ENCODE measurements around the gene POC1A. TPM values are rescaled to one million over a fixed set of nuclear protein-coding genes. Genes with fewer than 3 reads are reported as not detected.

The POC1A gene
- total RNA-seq, 1 experiment from 2014 or later, result 21.4 TPM

- DNase-seq (ENCODE audit: low read depth), result no peak
These were observed 86.7 kb downstream of the POC1A start for GRCh38 chr3:52067526-52067925.

GRCh38 chr3:52067046-52067445 is 87.2 kb downstream of the POC1A start:
- no peak for DNase-seq (ENCODE audit: low read depth)

DNA sequence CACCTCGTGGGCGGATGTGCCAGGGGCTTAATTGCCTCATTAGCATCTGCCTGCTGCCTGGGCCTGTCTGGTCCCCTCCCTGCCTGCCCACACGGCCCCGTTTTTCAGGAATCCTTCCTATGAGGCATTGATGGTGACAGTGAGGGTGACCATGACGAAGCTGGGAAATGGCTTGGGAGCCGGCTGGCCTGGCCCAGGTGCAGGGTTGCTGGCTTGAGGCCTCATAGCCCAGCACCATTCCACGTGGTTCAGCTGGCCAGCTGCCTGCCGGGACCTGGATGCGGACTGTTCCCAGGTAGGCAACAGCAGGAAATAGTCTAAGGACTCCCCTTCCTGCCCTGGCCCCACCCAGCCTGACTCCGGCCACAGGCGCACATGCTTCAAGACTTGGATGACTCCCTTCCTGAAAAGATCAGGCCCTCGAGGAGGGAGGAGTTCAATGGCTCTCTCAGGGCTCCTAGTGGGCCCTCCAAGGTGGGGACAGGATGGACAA is 88.9 kb downstream of the POC1A start:
- DNase-seq (ENCODE audit: low read depth), result no peak

DNA sequence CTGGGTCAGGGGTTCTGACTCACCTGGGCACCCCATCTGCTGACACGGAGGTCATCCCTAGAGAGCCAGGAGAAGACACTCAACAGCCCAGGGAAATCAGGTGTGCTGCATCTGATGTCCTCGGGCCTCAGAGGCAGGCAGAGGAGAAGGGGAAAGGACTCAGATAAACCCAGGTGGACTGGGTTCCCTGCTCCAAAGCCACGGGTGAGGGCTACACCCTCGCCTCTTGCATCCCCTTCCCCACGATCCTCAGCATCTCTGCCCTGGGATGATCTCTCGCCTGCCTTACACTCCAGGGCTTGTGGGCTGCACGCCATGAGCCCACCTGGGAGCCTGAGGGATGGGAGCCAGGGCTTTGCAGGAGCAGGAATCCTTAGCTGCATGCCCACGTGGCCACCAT is 89.7 kb downstream of the POC1A start:
- no peak for DNase-seq (ENCODE audit: low read depth)

GRCh38 chr3:52063026-52063723 is 91.0 kb downstream of the POC1A start:
- peak; percentile 66 for DNase-seq (ENCODE audit: low read depth)

GRCh38 chr3:52062505-52062904 is 91.7 kb downstream of the POC1A start:
- DNase-seq (ENCODE audit: low read depth), result peak; percentile 98

DNA sequence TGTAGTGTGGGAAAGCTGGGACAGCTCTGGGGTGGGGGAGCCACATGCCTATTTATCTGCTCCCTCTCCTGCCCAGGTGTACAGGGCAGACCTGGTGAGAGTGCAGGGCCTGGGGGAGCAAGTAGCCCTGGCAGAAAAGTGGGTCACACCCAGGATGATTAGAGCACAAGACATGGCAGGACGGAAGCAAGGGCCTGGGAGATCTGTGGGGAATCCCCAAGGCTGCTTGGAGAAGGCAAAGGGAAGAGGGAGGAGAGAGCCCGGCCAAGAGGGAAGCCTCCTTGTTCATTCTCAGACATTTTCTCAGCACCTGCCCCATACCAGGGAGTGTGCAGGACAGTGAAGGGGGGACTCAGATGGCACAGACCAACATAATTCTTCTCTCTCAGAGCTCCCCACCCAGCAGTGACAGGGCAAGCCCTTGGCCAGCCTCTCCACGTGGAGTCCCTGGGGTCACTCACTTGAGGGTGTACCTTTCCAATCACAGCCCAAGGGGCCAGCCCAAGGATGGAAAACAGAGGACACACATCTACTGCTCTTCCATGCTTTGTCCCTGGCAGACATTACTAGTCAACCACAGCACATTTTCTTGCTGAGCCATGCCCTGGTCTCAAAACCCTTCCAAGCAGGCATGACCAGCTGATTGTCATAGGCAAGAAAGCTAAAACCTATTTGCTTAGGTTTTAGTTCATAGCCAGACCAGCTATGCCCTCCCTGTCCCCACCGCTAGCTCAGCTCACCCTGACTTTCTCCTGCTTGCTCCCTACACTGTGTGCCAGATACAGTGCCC is 92.9 kb downstream of the POC1A start:
- peak; percentile 48 for DNase-seq (ENCODE audit: low read depth)

DNA sequence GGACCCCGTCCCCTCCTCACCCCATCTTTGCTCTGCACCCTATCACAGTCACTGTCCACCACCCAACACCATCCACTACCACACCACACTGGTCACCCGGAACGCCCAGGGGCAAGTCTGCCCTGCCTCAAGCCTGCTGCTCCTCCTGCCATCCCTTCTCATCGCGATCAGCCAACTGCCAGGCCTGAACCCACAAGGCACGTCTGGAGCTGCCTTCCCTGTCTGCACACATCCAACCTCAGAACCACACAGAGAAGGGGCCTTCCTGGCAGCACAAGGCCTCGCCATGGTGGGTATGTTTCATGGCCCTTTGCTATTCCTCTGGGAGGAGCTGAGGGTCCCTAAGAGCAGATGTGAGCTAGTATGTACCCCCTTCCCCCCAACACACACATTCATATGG is 94.4 kb downstream of the POC1A start:
- no peak for DNase-seq (ENCODE audit: low read depth)

- DNase-seq (ENCODE audit: low read depth), result no peak
These were observed 96.3 kb downstream of the POC1A start for GRCh38 chr3:52057812-52058495.

DNA sequence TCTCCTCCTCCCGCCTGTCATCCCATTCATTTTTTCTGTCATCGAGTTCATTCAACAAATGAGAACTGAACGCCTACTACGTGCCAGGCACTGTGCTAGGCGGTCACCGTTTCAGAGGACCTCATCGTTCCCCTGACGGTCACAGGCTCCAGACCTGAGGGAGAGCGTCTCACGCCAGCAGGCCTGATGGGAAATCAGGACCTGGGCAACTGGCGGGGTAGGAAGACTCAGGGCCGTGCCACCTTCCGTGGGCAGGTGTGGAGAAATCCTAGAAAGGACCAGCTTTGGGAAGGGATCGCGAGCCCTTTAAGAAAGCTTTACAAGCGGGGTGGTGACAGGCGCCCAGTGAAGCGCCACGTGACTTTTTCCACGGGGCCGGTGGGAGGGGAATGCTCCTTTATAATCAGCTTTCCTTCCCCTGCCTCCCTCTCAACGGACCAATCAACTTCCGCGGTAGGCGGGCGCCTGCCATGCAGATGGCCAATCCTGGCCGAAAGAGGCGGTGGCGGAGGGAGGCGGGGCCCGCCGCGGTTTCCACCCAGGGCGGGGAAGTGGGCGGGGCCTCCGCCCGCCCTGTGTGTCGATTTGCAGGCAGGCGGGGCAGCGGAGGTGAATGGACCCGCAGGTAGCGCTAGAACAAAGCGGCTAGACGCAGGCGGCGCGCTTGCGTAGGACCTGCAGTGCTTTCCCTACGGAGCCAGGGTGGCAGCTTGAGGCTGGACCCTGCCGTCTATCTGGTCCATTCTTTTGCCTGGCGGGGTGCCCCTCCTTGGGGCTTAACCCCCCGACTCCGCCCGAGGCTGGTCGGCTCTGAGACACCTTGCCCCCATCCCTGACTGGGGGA is 97.0 kb downstream of the POC1A start:
- peak; percentile 99 for DNase-seq (ENCODE audit: low read depth)

DNA sequence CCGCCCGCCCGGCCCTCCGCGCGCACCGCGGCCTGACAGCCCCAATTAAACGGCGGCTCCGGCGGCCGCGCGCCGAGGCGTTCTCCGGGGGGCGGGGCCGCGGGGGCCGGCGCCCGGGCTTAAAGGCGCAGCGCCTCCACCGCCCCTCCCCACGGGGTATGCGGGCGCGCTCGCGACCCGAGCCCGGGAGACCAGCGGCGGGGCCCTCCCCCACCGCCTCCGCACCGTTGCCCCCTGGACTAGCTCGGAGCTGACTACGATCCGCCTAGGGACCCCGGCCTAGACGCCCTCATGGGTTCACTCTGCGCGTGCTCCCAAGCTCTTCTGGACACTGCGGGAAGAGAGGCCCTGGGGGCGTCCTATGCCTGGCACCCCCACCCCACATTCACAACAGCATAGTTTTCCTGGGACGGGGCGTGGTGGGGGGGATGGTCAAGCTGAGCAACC is 97.7 kb downstream of the POC1A start, which contains the start of gene DUSP7:
Gene DUSP7 (minus strand): TSS at position 51 of the 447 bp plus-strand sequence. CDS start 205 bp downstream, outside the sequence.
- DNase-seq (ENCODE audit: low read depth), result peak; percentile 78

DNA sequence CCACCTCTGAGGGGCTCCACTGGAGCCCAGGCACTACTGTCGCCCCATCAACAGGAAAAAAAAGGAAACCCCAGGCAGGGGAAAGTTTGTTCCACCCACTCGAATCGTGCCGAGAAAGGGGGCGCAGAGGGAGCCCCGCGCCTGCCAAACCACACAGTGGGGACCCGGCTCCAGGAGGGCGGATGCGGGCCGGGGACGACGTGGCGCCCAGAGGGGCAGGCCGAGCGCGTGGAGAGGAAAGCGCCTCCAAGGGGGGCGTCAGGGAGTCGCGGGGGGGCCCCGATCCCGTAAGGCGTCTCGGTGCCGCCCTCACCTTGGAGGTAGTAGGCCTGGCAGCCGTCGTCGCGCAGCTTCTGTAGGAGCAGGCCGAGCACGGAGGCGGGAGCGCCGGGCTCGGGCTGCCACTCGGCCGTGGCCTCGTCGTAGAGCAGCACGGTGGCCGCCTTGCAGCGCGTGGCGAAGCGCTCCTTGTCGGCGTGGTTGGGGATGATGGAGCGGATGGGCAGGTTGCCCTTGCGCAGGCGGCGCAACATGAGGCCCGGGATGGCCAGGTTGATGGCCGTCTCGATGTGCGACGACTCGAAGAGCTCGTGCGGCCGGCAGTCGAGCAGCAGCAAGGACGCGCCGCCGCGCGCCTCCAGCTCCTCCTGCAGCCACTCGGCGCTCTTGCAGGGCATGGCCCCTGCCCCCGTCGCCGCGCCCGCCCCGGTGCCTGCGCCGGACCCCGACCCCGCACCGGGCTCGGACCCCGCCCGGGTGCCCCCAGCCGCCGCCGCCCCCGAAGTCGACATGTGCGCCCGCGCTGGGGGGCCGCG is 98.5 kb downstream of the POC1A start:
- peak; percentile 58 for DNase-seq (ENCODE audit: low read depth)

GRCh38 chr3:52054661-52055511 is 99.3 kb downstream of the POC1A start:
- DNase-seq (ENCODE audit: low read depth), result peak; percentile 22

GRCh38 chr3:52053307-52054304 is 100.6 kb downstream of the POC1A start:
- DNase-seq (ENCODE audit: low read depth), result peak; percentile 35

- DNase-seq (ENCODE audit: low read depth), result peak; percentile 82
These were observed 101.4 kb downstream of the POC1A start for GRCh38 chr3:52052831-52053306.

GRCh38 chr3:52051444-52051843 is 102.8 kb downstream of the POC1A start:
- DNase-seq (ENCODE audit: low read depth), result no peak

DNA sequence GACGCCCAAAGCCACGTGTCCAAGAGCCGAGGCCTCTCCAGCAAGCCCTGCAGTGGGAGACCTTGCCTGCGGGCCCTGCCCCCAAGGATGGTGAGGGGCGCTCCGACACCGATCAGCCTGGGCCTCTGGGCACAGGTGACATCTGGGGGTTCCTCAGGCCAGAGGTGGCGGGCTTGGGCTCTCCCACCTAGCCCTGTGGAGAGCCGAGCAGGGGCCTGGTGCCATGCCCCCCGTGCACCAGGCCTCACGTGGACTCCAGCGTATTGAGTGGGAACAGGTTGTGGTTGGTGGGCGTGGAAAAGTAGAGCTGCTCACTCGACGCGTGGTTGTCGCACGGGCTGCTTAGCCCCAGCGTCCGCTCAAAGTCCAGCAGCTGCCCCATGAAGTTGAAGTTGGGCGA is 103.7 kb downstream of the POC1A start:
- DNase-seq (ENCODE audit: low read depth), result no peak

- no peak for DNase-seq (ENCODE audit: low read depth)
These were observed 104.7 kb downstream of the POC1A start for GRCh38 chr3:52049503-52049902.
